ENCODE measurements around the gene FGD6.
"Not testable (repeated sequence)": the region's sequence is repeated elsewhere in the genome, so short reads cannot be mapped to it uniquely, and the experiment has no call there.

FGD6 gene

GRCh38 chr12:95102916-95103671 is 114.2 kb downstream of the FGD6 start:
- H3K9me3 ChIP-seq (ENCODE audit: severe bottlenecking), result no peaks in the 10 kb centered on the region
- H3K27ac ChIP-seq, result no peak overlapping the region
- no peak for TF ChIP-seq CTCF (IDR thresholded peaks at IDR 0.05; ENCODE audit: low read depth, low read length)
- peaks cover 37% of the 10 kb centered on the region for H3K36me3 ChIP-seq
- H3K27me3 ChIP-seq (ENCODE audit: insufficient read depth, low read depth, severe bottlenecking), result no peaks in the 10 kb centered on the region
- H3K4me3 ChIP-seq (ENCODE audit: low read depth, low read length), result no peak overlapping the region
- no peak for DNase-seq

GRCh38 chr12:95101957-95102356 is 115.3 kb downstream of the FGD6 start:
- H3K27ac ChIP-seq, result not testable (repeated sequence)
- H3K36me3 ChIP-seq, result peaks cover 32% of the 10 kb centered on the region

GRCh38 chr12:95100264-95101190 is 116.7 kb downstream of the FGD6 start:
- no peak for DNase-seq
- no peak overlapping the region for H3K4me3 ChIP-seq (ENCODE audit: low read depth, low read length)
- H3K36me3 ChIP-seq, result peaks cover 32% of the 10 kb centered on the region
- no peak overlapping the region for H3K27ac ChIP-seq
- H3K9me3 ChIP-seq (ENCODE audit: severe bottlenecking), result no peaks in the 10 kb centered on the region
- no peak for TF ChIP-seq CTCF (IDR thresholded peaks at IDR 0.05; ENCODE audit: low read depth, low read length)
- no peaks in the 10 kb centered on the region for H3K27me3 ChIP-seq (ENCODE audit: insufficient read depth, low read depth, severe bottlenecking)

More at GRCh38 chr12:95101957-95102356, 115.3 kb downstream of the FGD6 start:
- H3K9me3 ChIP-seq (ENCODE audit: severe bottlenecking); H3K4me3 ChIP-seq (ENCODE audit: low read depth, low read length); DNase-seq; H3K27me3 ChIP-seq (ENCODE audit: insufficient read depth, low read depth, severe bottlenecking): not testable (repeated sequence)

GRCh38 chr12:95099270-95099790 is 117.9 kb downstream of the FGD6 start:
- H3K9me3 ChIP-seq (ENCODE audit: severe bottlenecking), result no peaks in the 10 kb centered on the region
- no peaks in the 10 kb centered on the region for H3K27me3 ChIP-seq (ENCODE audit: insufficient read depth, low read depth, severe bottlenecking)
- no peak overlapping the region for H3K27ac ChIP-seq
- H3K4me3 ChIP-seq (ENCODE audit: low read depth, low read length), result no peak overlapping the region
- no peak for DNase-seq
- H3K36me3 ChIP-seq, result peaks cover 29% of the 10 kb centered on the region
- TF ChIP-seq CTCF (IDR thresholded peaks at IDR 0.05; ENCODE audit: low read depth, low read length), result no peak

- Histone ChIP-seq H3K4me3 (ENCODE audit: low read depth, low read length) (no peak overlapping the region), H3K27me3 (ENCODE audit: insufficient read depth, low read depth, severe bottlenecking) (no peaks in the 10 kb centered on the region), H3K36me3 (peaks cover 23% of the 10 kb centered on the region), H3K27ac (no peak overlapping the region), H3K9me3 (ENCODE audit: severe bottlenecking) (no peaks in the 10 kb centered on the region)
- no peak for TF ChIP-seq CTCF (IDR thresholded peaks at IDR 0.05; ENCODE audit: low read depth, low read length)
- no peak for DNase-seq
These were observed 120.4 kb downstream of the FGD6 start for GRCh38 chr12:95096852-95097251.

- Histone ChIP-seq H3K36me3 (peaks cover 28% of the 10 kb centered on the region), H3K27me3 (ENCODE audit: insufficient read depth, low read depth, severe bottlenecking) (no peaks in the 10 kb centered on the region), H3K27ac (no peak overlapping the region), H3K4me3 (ENCODE audit: low read depth, low read length) (no peak overlapping the region), H3K9me3 (ENCODE audit: severe bottlenecking) (no peaks in the 10 kb centered on the region)
- DNase-seq, result no peak
- no peak for TF ChIP-seq CTCF (IDR thresholded peaks at IDR 0.05; ENCODE audit: low read depth, low read length)
These were observed 120.9 kb downstream of the FGD6 start for GRCh38 chr12:95096378-95096777.

- not testable (repeated sequence) for H3K27me3 ChIP-seq (ENCODE audit: insufficient read depth, low read depth, severe bottlenecking); H3K9me3 ChIP-seq (ENCODE audit: severe bottlenecking); H3K4me3 ChIP-seq (ENCODE audit: low read depth, low read length); H3K27ac ChIP-seq; DNase-seq
- peaks cover 33% of the 10 kb centered on the region for H3K36me3 ChIP-seq
These were observed 121.4 kb downstream of the FGD6 start for GRCh38 chr12:95095866-95096265.

Data from WERI-Rb-1 (cell line).